ENCODE data around the gene IRF2BP2.

DNA sequence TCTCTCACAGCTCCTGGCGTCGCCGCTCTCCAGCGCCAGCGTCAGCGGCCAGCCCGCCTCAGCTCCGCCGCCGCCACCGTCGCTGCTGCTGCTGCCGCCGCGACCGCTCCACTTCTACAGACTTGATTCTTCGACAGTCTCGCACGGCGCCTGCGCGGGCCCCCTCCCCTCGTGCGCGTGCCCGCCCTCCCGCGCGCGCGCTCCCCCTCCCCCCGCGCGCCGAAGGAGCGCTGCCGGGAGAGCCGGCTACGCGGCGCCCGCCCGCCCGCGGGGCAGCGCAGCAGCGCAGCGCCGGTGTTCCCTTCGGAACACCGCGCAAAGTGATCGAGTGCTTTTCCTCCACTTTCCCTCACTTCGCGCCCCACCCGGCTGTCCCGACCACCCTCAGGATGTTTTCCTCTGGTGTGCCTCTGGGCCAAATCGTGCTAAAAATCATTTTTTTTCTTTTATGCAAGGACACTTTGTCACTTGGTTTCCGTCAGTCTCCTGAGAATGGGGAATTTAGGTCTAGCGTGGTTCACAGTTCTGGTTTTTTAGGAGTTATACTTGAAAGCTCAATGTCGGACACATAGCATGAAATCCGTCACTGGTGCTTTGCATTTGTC lies at the start of gene IRF2BP2:
- TF ChIP-seq, protein P1, sequence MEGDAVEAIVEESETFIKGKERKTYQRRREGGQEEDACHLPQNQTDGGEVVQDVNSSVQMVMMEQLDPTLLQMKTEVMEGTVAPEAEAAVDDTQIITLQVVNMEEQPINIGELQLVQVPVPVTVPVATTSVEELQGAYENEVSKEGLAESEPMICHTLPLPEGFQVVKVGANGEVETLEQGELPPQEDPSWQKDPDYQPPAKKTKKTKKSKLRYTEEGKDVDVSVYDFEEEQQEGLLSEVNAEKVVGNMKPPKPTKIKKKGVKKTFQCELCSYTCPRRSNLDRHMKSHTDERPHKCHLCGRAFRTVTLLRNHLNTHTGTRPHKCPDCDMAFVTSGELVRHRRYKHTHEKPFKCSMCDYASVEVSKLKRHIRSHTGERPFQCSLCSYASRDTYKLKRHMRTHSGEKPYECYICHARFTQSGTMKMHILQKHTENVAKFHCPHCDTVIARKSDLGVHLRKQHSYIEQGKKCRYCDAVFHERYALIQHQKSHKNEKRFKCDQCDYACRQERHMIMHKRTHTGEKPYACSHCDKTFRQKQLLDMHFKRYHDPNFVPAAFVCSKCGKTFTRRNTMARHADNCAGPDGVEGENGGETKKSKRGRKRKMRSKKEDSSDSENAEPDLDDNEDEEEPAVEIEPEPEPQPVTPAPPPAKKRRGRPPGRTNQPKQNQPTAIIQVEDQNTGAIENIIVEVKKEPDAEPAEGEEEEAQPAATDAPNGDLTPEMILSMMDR (conservative IDR thresholded peaks at IDR 0.05 in 1 of 2, IDR thresholded peaks at IDR 0.05 in 1 of 2; ENCODE audit: low read depth in 1 of 2, low read length in 2 of 2), result no peak
- no peak for TF ChIP-seq EZH2 (IDR thresholded peaks at IDR 0.05; ENCODE audit: low read length, missing control alignments)
